HG03558 (cell line): ENCODE data around the gene TNP1.

Source experiments
- ATAC-seq: cut with Tn5 transposase; IDR thresholded peaks from one replicate; pipeline ENCODE4 v1.9.1; 2021; ENCODE audit warnings: moderate number of reproducible peaks; ENCODE audit not compliant: unreplicated experiment; ENCODE audit errors: extremely low read depth

The TNP1 gene

DNA sequence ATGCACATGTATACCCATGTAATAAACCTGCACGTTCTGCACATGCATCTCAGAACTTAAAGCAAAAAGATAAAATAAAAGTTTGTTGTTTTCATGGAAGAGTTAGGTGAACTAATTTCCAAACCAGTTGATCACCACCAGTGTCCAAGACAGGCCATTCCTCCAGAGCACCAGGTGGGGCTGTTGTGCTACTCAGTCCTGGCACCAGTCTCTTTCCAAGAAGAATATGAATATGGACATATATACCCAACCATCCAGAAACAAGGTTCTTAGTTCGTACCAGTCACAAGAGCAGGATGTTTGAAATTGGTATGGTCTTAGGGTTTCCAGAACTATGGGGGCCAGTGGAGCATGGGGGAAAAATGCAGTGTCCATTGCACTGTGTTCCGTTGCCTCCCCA, 17.2 kb upstream of the TNP1 start:
- no peak for ATAC-seq

DNA sequence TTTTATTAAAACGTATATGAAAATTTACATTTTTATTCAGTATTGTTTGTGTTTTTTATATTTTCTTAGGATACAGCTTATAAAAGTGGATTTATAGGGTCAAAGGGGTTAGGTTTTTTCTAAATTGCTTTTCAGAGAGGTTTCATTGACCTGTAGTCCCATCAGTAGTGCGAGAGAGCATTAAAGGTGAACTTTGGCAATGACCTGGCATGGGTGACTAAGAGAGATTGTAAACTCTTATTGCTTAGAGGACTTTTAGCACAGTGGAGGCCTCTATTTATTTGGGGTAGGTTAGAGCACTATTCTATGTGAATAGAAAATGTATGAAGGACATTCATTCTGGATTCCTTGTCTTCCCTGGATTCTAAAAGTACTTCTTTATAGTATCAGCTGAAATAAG, 16.0 kb upstream of the TNP1 start:
- ATAC-seq: no peak

DNA sequence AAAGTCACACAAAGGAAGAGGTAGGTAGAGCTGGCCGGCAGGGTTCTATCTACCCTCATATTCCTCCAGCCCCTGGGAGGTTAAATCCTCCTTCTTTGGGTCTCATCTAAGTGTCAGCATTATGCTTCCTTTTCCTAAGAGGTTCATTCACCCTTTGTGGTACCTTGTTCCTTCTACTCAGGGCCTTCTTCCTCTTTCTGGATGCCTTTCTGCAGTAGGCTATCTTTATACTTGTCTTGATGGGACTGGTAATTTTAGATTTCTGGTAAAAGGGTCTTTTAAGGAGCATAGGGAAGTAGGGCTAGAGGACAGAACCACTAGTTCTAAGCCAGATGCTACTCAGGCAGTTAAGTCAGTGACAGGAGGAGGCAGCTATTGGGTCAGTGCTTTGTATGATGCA, 13.7 kb upstream of the TNP1 start:
- ATAC-seq: no peak

DNA sequence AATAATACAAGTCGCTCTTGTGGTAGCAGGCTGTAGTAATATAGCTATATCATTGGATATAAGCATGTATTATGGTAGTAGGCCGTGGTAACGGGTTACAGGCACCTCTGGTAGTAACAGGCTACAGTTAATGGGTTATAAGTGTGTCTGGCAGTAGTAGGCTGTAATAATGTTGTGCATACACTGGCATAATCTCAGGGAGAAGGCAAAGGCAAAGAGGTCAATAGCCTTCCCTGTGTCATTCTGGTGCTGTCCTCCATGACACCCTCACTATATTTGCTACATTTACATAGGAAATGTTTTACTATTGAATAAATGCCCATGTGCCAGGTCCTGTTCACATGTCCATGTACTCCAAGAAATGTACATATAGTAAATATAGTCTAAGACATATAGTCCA, 12.8 kb upstream of the TNP1 start:
- ATAC-seq: no peak

DNA sequence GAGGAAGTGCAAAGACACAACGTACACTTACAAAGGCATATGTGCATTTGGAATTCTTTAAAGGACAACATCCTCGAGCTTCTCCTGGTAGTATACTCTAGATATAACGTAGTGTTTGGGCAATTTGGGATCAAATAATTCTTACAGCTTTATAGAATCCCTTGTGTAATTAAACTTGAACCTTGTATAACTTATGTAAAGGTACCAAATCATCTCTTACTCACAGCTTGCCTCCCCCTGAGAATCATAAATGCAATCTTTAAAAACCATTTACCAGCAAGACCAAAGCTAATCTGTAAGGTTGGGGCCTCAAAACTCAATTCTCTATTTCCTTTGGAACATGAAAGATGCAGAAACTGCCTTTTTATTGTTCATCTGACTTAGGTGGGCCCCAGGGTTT, 12.2 kb upstream of the TNP1 start:
- no peak for ATAC-seq

DNA sequence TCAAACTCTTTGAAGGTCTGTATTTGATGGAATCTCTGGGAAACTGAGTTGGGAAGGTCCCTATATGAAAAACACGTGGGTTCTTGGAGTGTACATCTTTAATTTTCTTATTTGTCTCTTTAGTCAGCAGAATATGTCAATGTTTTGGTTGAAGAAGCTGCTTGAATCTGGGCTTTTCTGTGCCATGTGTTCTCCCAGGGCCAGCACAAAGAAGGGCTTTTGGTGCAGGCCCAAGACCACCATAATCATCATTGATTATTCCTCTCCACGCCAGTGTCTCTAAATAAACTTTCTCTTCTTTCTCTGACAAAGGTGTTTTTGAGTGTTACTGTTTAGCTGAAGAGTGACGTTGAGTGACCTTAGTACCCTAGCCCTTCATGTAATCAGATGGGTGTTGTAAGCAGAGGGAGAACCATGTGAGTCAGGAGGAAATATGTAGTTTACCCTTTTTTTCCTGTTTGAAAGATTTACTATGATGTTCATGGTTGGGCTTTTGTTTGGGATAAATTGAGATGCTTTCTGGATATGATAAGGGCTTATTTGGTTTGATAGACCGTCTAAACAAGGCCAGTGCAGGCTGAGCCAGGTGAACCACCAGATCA, 11.6 kb upstream of the TNP1 start:
- ATAC-seq: no peak

DNA sequence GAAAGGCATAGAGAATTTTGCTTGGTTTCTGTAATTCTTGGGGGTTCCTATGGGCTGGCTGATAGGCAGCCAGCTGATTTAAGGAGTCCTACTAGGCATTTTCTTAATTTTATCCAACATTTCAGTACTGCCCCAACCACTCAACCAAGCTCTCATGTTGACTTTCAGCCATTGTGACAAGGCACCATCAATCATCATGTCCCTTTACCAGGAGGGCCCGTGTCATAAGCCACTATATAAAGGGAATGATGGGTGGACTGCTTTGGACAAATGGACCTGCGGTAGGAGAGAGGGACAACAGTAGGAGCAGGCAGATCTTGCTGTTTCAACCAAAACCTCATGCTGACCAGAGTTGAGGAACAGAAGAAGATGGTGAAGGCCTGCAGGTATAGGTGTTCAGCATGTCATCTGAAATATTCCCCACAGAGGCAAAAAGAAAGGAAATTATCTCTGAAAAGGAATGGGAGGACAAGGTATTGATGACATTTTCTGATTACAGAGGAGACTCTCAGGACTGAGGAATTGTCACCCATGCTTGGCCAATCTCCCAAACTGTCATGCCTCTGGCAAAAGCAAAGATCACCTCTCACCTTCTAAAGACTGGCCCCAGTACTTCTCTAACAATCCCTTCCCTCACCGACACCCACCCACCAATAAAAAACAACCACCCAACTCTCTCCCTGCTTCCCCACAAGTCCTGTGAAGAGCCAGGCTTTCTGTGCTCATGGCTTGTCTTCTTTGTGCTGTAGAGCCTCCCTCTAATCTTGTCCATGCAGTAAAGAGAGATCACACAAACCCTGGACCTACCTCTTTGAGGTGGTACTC, 10.9 kb upstream of the TNP1 start:
- no peak for ATAC-seq

GRCh38 chr2:216866515-216867095, 6.7 kb upstream of the TNP1 start:
- ATAC-seq: no peak

GRCh38 chr2:216865658-216866057, 5.8 kb upstream of the TNP1 start:
- ATAC-seq: no peak

GRCh38 chr2:216863946-216864345, 4.1 kb upstream of the TNP1 start:
- no peak for ATAC-seq

DNA sequence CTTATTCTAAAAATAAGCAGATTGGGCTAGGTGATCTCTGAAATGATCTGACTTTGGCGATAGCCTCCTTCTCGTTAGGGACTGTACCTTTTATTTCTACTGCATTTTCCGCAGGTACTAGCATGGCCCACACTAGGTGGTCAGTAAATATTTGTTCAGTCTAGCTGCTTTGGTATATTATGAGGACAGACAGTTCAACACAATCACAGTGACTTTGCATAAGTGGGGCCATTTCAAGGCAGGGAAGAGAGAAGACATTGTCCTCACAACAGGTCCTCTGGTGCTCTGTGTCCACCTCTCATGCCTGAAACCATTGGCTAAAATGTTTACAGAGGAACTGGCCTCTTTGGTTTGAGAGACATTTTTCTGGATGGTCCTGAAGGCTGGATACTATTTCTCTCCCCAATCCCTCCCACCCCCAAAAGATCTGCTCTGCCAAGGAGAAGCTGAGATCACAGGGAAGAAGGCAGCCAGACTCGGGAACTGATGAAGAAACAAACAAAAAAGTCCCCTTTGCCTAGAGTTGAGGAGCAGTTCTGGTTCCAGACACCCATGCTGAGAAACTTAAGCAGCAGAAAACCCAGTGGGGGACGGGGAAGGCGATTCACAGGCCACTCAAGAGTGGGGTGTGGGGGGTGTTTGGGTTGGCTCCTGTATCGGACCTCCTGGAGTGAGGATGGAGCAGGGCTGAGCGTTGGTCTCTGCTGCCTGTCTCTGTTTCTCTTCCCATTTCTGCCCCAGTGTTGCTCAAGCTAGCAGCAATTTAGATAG, 2.9 kb upstream of the TNP1 start:
- ATAC-seq: no peak

DNA sequence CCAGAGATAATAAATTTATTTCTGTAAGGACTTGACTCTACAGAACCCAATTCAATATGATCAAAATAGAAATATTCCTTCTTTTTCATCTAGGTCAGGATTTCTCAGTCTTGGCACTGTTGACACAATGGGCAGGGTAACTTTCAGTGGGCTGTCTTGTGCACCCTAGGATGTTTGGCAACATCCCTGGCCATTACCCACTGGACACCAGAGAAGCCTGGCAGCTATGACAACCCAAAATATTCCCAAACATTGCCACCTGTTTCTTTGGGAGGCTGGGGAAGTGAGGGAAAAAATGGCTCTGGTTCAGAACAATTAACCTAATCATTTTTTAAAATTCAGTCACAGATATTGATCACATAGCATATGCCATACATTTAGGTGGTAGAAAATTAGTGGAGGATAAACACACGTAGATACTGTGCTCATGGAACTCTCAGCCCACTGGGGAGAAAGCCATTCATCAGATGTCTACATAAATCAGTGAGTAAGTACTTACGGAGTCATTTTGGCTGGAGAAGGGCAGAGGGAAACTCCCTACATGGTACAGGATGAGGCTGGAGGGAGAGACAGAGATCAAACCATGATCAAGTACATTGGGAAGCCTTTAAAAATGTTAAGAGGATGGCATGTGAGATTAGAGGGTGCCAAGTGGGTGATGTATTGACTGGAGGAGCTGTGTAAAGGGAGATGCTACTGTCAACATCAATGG, 718 bp upstream of the TNP1 start:
- no peak for ATAC-seq

GRCh38 chr2:216858312-216858711, 1.6 kb downstream of the TNP1 start:
- no peak for ATAC-seq

GRCh38 chr2:216857131-216857550, 2.7 kb downstream of the TNP1 start:
- ATAC-seq: no peak

DNA sequence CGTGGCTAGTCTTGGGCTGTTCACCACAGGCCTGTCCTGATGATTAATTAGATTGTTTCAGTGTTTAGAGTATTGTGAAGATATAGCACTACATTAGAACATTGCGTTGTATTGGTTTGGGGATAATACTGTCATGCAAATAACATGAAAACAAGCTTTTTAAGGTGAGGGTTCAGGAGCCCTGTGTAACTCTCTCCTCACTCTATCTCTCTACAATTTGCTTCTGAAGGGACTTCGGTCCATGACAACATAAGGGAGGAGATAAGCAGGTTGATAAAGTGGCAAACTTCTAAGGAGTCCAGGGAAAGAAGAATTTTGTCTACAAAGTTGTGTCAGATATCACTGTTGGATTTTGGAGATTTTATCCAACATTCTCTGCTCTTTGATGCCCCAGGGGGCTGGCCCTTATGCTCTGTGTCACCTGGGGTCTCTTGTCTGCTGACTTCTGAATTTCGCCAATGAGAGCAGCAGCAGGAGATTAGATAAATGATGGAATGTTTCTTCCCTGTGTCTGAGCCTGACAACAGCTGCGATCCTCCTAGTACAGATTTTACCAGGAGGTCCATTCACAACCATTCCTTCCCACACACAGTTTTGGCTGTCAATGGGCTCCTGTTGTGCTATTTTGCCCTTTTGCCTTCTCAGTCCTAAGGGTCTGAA, 3.3 kb downstream of the TNP1 start:
- no peak for ATAC-seq

DNA sequence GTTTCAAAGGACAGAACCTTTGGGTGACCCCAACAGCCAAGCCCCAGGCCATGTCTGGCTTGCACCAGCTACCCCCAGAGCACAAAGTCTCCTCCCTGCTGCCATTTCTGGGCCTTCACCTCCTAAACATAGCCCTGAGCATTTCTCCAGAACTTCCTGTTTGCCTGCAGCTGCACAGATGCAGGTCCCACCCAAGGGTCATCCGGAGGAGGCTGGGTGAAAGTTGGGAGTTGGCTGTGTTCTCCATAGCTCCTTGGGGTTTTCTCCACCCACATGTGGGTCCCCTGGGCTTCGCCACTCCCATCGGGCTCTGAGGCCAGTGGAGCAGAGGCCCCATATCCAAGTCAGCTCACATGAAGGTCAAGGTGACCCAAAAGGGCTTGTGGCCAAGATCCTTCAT, 4.3 kb downstream of the TNP1 start:
- no peak for ATAC-seq

DNA sequence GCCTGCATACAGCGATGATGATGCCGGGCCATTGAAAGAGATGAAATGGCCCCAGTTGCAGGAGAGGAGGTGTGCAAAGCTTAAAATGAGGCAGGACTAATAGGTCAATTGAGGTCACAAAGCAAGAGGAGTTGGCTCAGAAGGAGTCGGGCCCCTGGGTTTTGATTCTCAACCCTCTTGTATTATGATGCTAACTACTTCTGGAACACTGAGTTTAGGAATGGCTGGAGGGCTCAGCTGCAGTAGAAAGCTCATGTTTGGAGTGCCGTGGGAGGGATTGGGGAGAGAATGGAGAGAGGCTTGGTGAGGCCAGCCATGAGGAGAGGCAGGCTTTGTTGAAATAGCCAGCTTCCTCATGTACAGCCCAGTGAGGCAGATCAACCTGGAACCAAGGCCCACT, 4.8 kb downstream of the TNP1 start:
- ATAC-seq: no peak

DNA sequence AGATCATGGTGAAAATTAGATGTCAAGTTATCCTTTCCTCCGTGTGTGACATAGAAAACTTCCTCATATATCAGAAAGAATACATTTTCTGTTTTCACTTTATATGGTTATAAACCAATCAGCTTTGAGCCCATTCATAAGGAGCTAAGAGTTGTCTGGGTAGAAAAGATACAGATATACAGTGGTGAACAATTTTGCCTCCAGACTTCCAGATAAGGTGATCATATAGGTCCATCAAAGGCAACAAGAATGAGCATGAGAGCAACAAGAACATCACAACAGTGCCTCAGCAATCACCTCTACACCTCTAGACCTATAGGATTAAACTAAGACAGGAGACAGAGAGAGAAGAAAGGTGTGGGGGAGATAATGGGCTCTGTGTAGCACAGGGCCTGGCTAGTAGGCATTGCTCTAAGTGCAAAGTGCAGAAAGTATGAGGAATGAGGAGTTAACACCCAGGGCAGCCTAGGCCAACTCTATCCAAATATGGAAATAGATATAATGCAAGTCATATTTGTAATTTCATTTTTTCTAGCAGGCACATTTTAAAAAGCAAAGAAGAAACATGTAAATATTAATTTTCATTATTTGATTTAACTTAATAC, 8.3 kb downstream of the TNP1 start:
- ATAC-seq: no peak

GRCh38 chr2:216850665-216851322, 9.1 kb downstream of the TNP1 start:
- no peak for ATAC-seq
